ENCODE measurements around the gene COASY. TPM values are rescaled to one million over a fixed set of nuclear protein-coding genes. Genes with fewer than 3 reads are reported as not detected.

COASY gene
- total RNA-seq (2014; rRNA removed; shearing (Covaris generic)) (60.1 and 62.0 TPM in 2 replicates), polyA plus RNA-seq (2016; fragmentation: Nextera tagmentation; extraction: Ambion mirVana) (72.1 and 77.5 TPM in 2 replicates)
- long read RNA-seq, transcript COASY-201 (9 exons, 2,458 nt), result major isoform, 29 of 49 reads
- long read RNA-seq, partial matches to known transcripts, result 5 of 49 reads
- long read RNA-seq, other reads (novel, unspliced or antisense), result 8 of 49 reads

GRCh38 chr17:42561897-42562387, at the start of gene COASY:
COASY (plus strand) TSS chr17:42562148; CDS start chr17:42562623, 475 bp downstream.
- Histone ChIP-seq H2AFZ (peak within 1 kb of the TSS; percentile 54; the same call in 1 of the 2 replicates), H3K4me1 (ENCODE audit: insufficient read depth) (peaks cover 15% of the 10 kb centered on the region), H4K20me1 (replicated peaks; ENCODE audit: insufficient read depth) (no peaks in the 10 kb centered on the region), H3K79me2 (replicated peaks; ENCODE audit: insufficient read depth) (peaks cover 17% of the 10 kb centered on the region), H3K4me3 (peak within 1 kb of the TSS; percentile 84), H3F3A (replicated peaks; ENCODE audit: low read depth) (peaks cover 24% of the 10 kb centered on the region), H3K36me3 (ENCODE audit: insufficient read depth) (no peaks in the 10 kb centered on the region), H3K27me3 (ENCODE audit: insufficient read depth) (no peaks in the 10 kb centered on the region), H3K4me2 (peak within 1 kb of the TSS; percentile 81), H3K27ac (ENCODE audit: low read depth) (peak within 1 kb of the TSS; percentile 60), H3K9me2 (ENCODE audit: insufficient read depth) (no peaks in the 10 kb centered on the region)
- Mint-ChIP-seq H3K27ac (peak within 1 kb of the TSS; percentile 94), H3K27me3 (ENCODE audit: insufficient read depth, low read depth, poor library complexity) (peaks cover 12% of the 10 kb centered on the region), H3K4me3 (peak within 1 kb of the TSS; percentile 96), H3K4me1 (peaks cover 23% of the 10 kb centered on the region), H3K9me3 (no peaks in the 10 kb centered on the region), H3K36me3 (ENCODE audit: low read depth) (peaks cover 28% of the 10 kb centered on the region)
- TF ChIP-seq, protein P1, sequence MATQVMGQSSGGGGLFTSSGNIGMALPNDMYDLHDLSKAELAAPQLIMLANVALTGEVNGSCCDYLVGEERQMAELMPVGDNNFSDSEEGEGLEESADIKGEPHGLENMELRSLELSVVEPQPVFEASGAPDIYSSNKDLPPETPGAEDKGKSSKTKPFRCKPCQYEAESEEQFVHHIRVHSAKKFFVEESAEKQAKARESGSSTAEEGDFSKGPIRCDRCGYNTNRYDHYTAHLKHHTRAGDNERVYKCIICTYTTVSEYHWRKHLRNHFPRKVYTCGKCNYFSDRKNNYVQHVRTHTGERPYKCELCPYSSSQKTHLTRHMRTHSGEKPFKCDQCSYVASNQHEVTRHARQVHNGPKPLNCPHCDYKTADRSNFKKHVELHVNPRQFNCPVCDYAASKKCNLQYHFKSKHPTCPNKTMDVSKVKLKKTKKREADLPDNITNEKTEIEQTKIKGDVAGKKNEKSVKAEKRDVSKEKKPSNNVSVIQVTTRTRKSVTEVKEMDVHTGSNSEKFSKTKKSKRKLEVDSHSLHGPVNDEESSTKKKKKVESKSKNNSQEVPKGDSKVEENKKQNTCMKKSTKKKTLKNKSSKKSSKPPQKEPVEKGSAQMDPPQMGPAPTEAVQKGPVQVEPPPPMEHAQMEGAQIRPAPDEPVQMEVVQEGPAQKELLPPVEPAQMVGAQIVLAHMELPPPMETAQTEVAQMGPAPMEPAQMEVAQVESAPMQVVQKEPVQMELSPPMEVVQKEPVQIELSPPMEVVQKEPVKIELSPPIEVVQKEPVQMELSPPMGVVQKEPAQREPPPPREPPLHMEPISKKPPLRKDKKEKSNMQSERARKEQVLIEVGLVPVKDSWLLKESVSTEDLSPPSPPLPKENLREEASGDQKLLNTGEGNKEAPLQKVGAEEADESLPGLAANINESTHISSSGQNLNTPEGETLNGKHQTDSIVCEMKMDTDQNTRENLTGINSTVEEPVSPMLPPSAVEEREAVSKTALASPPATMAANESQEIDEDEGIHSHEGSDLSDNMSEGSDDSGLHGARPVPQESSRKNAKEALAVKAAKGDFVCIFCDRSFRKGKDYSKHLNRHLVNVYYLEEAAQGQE (IDR thresholded peaks at IDR 0.05; ENCODE audit: unreplicated experiment), result no peak
- TF ChIP-seq STAT1 (IDR thresholded peaks at IDR 0.05; ENCODE audit: unreplicated experiment) (no peak), ZNF331 (CRISPR knock-in tag; IDR thresholded peaks at IDR 0.05; ENCODE audit: low read depth) (no peak), ZNF114 (CRISPR knock-in tag; IDR thresholded peaks at IDR 0.05) (no peak), ZNF462 (CRISPR knock-in tag; IDR thresholded peaks at IDR 0.05) (no peak), EZH2phosphoT487 (IDR thresholded peaks at IDR 0.05; ENCODE audit: unreplicated experiment) (no peak), CREB1 (CRISPR knock-in tag; IDR thresholded peaks at IDR 0.05; ENCODE audit: low read depth) (peak; percentile 52), NANOG (IDR thresholded peaks at IDR 0.05; ENCODE audit: borderline replicate concordance) (no peak), JUNB (IDR thresholded peaks at IDR 0.05; ENCODE audit: unreplicated experiment) (no peak), POLR2AphosphoS5 (IDR thresholded peaks at IDR 0.05; ENCODE audit: low read depth) (peak; percentile 69)
- TF ChIP-seq, protein P2, sequence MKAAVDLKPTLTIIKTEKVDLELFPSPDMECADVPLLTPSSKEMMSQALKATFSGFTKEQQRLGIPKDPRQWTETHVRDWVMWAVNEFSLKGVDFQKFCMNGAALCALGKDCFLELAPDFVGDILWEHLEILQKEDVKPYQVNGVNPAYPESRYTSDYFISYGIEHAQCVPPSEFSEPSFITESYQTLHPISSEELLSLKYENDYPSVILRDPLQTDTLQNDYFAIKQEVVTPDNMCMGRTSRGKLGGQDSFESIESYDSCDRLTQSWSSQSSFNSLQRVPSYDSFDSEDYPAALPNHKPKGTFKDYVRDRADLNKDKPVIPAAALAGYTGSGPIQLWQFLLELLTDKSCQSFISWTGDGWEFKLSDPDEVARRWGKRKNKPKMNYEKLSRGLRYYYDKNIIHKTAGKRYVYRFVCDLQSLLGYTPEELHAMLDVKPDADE (IDR thresholded peaks at IDR 0.05), result peak; percentile 91
- DNase-seq (ENCODE audit: low spot score) (peak; percentile 99), ATAC-seq (peak; percentile 76)

All from GM23338 (cell line).